ENCODE data around the gene CYP4X1.
A peak's percentile ranks its signal among the peaks of the same experiment; 100 is the strongest.
"Not testable (repeated sequence)": the region's sequence is repeated elsewhere in the genome, so short reads cannot be mapped to it uniquely, and the experiment has no call there.

Gene CYP4X1

GRCh38 chr1:47023268-47024140 lies at the start of gene CYP4X1:
Gene CYP4X1, plus strand, starts transcription at chr1:47023669. Its CDS starts 149 bp downstream, at chr1:47023818.
- DNase-seq (ENCODE audit: low read depth, low spot score), result no peak

- no peak for DNase-seq (ENCODE audit: low read depth, low spot score)
Measured at GRCh38 chr1:46983166-46983829, 40.2 kb upstream of the CYP4X1 start.

- peak; percentile 17 for DNase-seq (ENCODE audit: low read depth, low spot score)
Measured at GRCh38 chr1:46983830-46984586, 39.5 kb upstream of the CYP4X1 start.

GRCh38 chr1:46990541-46990940 lies 32.9 kb upstream of the CYP4X1 start:
- DNase-seq (ENCODE audit: low read depth, low spot score), result not testable (repeated sequence)

- no peak for DNase-seq (ENCODE audit: low read depth, low spot score)
Measured at GRCh38 chr1:46991083-46991923, 32.2 kb upstream of the CYP4X1 start.

GRCh38 chr1:46996659-46997281 lies 26.7 kb upstream of the CYP4X1 start:
- DNase-seq (ENCODE audit: low read depth, low spot score), result no peak

- DNase-seq (ENCODE audit: low read depth, low spot score), result no peak
Measured at GRCh38 chr1:47002211-47002610, 21.3 kb upstream of the CYP4X1 start.

GRCh38 chr1:47003896-47004403 lies 19.5 kb upstream of the CYP4X1 start:
- DNase-seq (ENCODE audit: low read depth, low spot score), result no peak

- not testable (repeated sequence) for DNase-seq (ENCODE audit: low read depth, low spot score)
Measured at GRCh38 chr1:47006437-47006836, 17.0 kb upstream of the CYP4X1 start.

- DNase-seq (ENCODE audit: low read depth, low spot score), result no peak
Measured at GRCh38 chr1:47013293-47013692, 10.2 kb upstream of the CYP4X1 start.

- DNase-seq (ENCODE audit: low read depth, low spot score), result no peak
Measured at GRCh38 chr1:47021070-47021469, 2.4 kb upstream of the CYP4X1 start.

GRCh38 chr1:47024141-47024801 lies 802 bp downstream of the CYP4X1 start:
- DNase-seq (ENCODE audit: low read depth, low spot score), result no peak

GRCh38 chr1:47030170-47030805 lies 6.8 kb downstream of the CYP4X1 start:
- no peak for DNase-seq (ENCODE audit: low read depth, low spot score)

- no peak for DNase-seq (ENCODE audit: low read depth, low spot score)
Measured at GRCh38 chr1:47031059-47031458, 7.6 kb downstream of the CYP4X1 start.

- no peak for DNase-seq (ENCODE audit: low read depth, low spot score)
Measured at GRCh38 chr1:47031585-47031984, 8.1 kb downstream of the CYP4X1 start.

GRCh38 chr1:47036764-47037163 lies 13.3 kb downstream of the CYP4X1 start:
- DNase-seq (ENCODE audit: low read depth, low spot score), result no peak

- no peak for DNase-seq (ENCODE audit: low read depth, low spot score)
Measured at GRCh38 chr1:47059376-47059775, 35.9 kb downstream of the CYP4X1 start.

GRCh38 chr1:47067097-47067594 lies 43.7 kb downstream of the CYP4X1 start, which contains the start of gene CYP4Z1:
Gene CYP4Z1, plus strand, starts transcription at chr1:47067231. Its CDS starts 260 bp downstream, at chr1:47067491.
- no peak for DNase-seq (ENCODE audit: low read depth, low spot score)

- DNase-seq (ENCODE audit: low read depth, low spot score), result not testable (repeated sequence)
Measured at GRCh38 chr1:47069080-47069479, 45.6 kb downstream of the CYP4X1 start.

All from iPS DF 19.7 (cell line).